Heart right ventricle (tissue), 16 donors: ENCODE measurements around the gene TTC7B. TPM values are rescaled to one million over a fixed set of nuclear protein-coding genes. Genes with fewer than 3 reads are reported as not detected.

Experiments used
- ATAC-seq, 8 donors: fragments of 200-7000 bp; cut with Tn5 transposase; one replicate each; pipeline ENCODE4 v1.9.1; 2020; ENCODE audit warnings: mild to moderate bottlenecking in 8 of 8, moderate library complexity in 8 of 8, moderate number of reproducible peaks in 1 of 8
- DNase-seq, 2 donors: peaks; one replicate each; pipeline ENCODE4 v3.0.0-alpha.2; 2020
- H3K27ac ChIP-seq, 10 donors: fragments of 200-600 bp; sonication (generic) in 2 of 10; one replicate each; pipeline versions ENCODE4 v1.5.0 to v1.8.0; 2020 to 2022; ENCODE audit warnings: mild to moderate bottlenecking in 3 of 10
- H3K27me3 ChIP-seq, 7 donors: fragments of 200-600 bp; one replicate each; pipeline ENCODE4 v1.8.0; 2021 to 2022; ENCODE audit warnings: mild to moderate bottlenecking in 2 of 7
- H3K36me3 ChIP-seq, 9 donors: fragments of 200-600 bp; sonication (generic) in 1 of 9; one replicate each; pipeline versions ENCODE4 v1.5.0 to v1.8.0; 2020 to 2022; ENCODE audit warnings: mild to moderate bottlenecking in 2 of 9
- H3K4me1 ChIP-seq, 9 donors: fragments of 200-600 bp; sonication (generic) in 1 of 9; one replicate each; pipeline versions ENCODE4 v1.5.0 to v1.8.0; 2020 to 2022; ENCODE audit warnings: mild to moderate bottlenecking in 4 of 9
- H3K4me3 ChIP-seq, 10 donors: fragments of 200-600 bp; sonication (generic) in 2 of 10; one replicate each; pipeline versions ENCODE4 v1.5.0 to v1.8.0; 2020 to 2022; ENCODE audit warnings: mild to moderate bottlenecking in 7 of 10, moderate library complexity in 2 of 10
- H3K9me3 ChIP-seq, 11 donors: fragments of 200-600 bp in 10 of 11; sonication (generic) in 2 of 11; one replicate each; pipeline versions ENCODE4 v1.5.0 to v1.8.0; 2013 to 2022; ENCODE audit warnings: mild to moderate bottlenecking in 2 of 11, control low read depth in 1 of 11, moderate library complexity in 1 of 11
- CTCF ChIP-seq, 9 donors: fragments of 200-600 bp; sonication (generic) in 2 of 9; IDR thresholded peaks; one replicate each; pipeline versions ENCODE4 v1.5.0 to v1.8.0; 2021 to 2022; ENCODE audit warnings: antibody characterized with exemption in 9 of 9, mild to moderate bottlenecking in 5 of 9, moderate library complexity in 1 of 9
- WGBS, 2 donors: extraction: QIAGEN DNeasy Blood & Tissue Kit; methylation state at CpG; one replicate each; pipeline ENCODE4 v1.1.7; 2013; ENCODE audit warnings: inconsistent platforms in 1 of 2; 5-methylcytosine and 5-hydroxymethylcytosine counted together
- intact Hi-C, 10 donors: fragments of 100-400 bp; cut with DNase I; formaldehyde crosslinking; loops; one replicate each; pipeline versions ENCODE4 v1.11.1 to v1.14.2; 2022
- polyA plus RNA-seq, 2 donors: library from polyadenylated mRNA; stranded (reverse); fragments of 200-250 nt; gene quantifications; one replicate each; pipeline ENCODE4 v1.2.3, GENCODE V29; 2013
- total RNA-seq, 10 donors: library from RNA; stranded (reverse); fragmentation: NEBNext Ultra II Directional in 3 of 10; extraction: Animal tissue kit (Norgen Biotek cat#: 25700) in 3 of 10; gene quantifications; one replicate each; pipeline versions ENCODE4 v1.2.1 to v1.2.4, GENCODE V29; 2021 to 2023
- donor health status: Arrhythmogenic right ventricular cardiomyopathy.
- donor health status: ischemic (EF 13 %, LVEDD 7.1; RV severe dilation, severe dysfunction).
- donor health status: healthy with polysubstance abuse.
- donor health status: DM: no; HTN: yes; CAD: no.
- donor health status: DM: no; HTN: no; CAD: no.
- donor health status: ischemic (EF 25% LVEDD 6.9; RV normal size, moderate dysfunction).
- donor health status: ischemic (EF 25% LVEDD 5.7; RV mildly dilated, moderate dysfunction).
- donor health status: healthy.
- donor health status: DM: yes; HTN: yes; CAD: no.
- donor health status: Ischemic cardiomyopathy.
- donor health status: ischemic (EF 35%, LVEDD 5.7; RV mildly dilated, moderate dysfunction).
- donor health status: nonischemic (EF 11% LVEDD 7.7; RV severe dilation, severe dysfunction).
- donor health status: DM: yes; HTN: yes; CAD: no.
- donor health status: PGD.
- donor health status: ischemic (EF 29% LVEDD 5.4; RV normal size, mild dysfunction).
- donor health status: nonischemic (EF 23%, LVEDD 6.1; RV moderate dilation, normal function).

TTC7B gene
- total and polyA plus RNA-seq, 12 donors: 23.0 to 79.4 (median 65.5) TPM

GRCh38 chr14:90630171-90630806 is 185.9 kb downstream of the TTC7B start:
- DNase-seq: no peak
- Histone ChIP-seq H3K4me3 (peak overlapping the region in 1 of 10 donors; percentile 31), H3K27ac (peak overlapping the region in 4 of 10 donors; percentile 13 to 82 (median 46)), H3K27me3 (no peaks in the 10 kb centered on the region), H3K36me3 (no peaks in the 10 kb centered on the region), H3K9me3 (no peaks in the 10 kb centered on the region), H3K4me1 (peaks cover 13 to 51% (median 42%) of the 10 kb centered on the region in 9 donors)
- intact Hi-C loops: loop anchor here in 1 of 10 donors (10.0 kb wide), 1 partner anchor 235 kb away; the partner anchor contains the start of gene CALM1
- peak in 6 of 8 donors; percentile 34 to 74 (median 48) for ATAC-seq
- TF ChIP-seq CTCF (IDR thresholded peaks at IDR 0.05): no peak
- 68 to 85% methylated on average over 12 of the region's 12 CpGs for WGBS, 2 donors

GRCh38 chr14:90629471-90629870 is 186.8 kb downstream of the TTC7B start:
- Histone ChIP-seq H3K4me3 (no peak overlapping the region), H3K27ac (peak overlapping the region in 5 of 10 donors; percentile 13 to 82 (median 67))
- intact Hi-C loops: no loop called here

GRCh38 chr14:90628825-90629224 is 187.4 kb downstream of the TTC7B start:
- H3K27me3 ChIP-seq: no peaks in the 10 kb centered on the region
- peak overlapping the region in 7 of 10 donors; percentile 34 to 81 (median 62) for H3K27ac ChIP-seq
- no peak for TF ChIP-seq CTCF (IDR thresholded peaks at IDR 0.05)
- ATAC-seq (peak; percentile 30 to 67 (median 56)), DNase-seq (peak in 1 of 2 donors; percentile 54)
- H3K4me3 ChIP-seq: no peak overlapping the region
- WGBS, 2 donors: 33 to 59% methylated on average over 8 of the region's 8 CpGs
- peaks cover 0 to 4% (median 0%) of the 10 kb centered on the region in 9 donors for H3K36me3 ChIP-seq
- intact Hi-C loops: no loop called here
- peaks cover 20 to 66% (median 56%) of the 10 kb centered on the region in 9 donors for H3K4me1 ChIP-seq
- no peaks in the 10 kb centered on the region for H3K9me3 ChIP-seq

More at GRCh38 chr14:90629471-90629870, 186.8 kb downstream of the TTC7B start:
- DNase-seq (no peak), ATAC-seq (no peak)
- no peak for TF ChIP-seq CTCF (IDR thresholded peaks at IDR 0.05)
- peaks cover 17 to 59% (median 50%) of the 10 kb centered on the region in 9 donors for H3K4me1 ChIP-seq
- no peaks in the 10 kb centered on the region for H3K27me3 ChIP-seq
- H3K36me3 ChIP-seq: peaks cover 0 to 4% (median 0%) of the 10 kb centered on the region in 9 donors
- WGBS, 2 donors: 63 to 65% methylated on average over 9 of the region's 9 CpGs
- H3K9me3 ChIP-seq: no peaks in the 10 kb centered on the region

- ATAC-seq (peak in 4 of 8 donors; percentile 20 to 55 (median 52)), DNase-seq (peak in 1 of 2 donors; percentile 37)
- no peaks in the 10 kb centered on the region for H3K9me3 ChIP-seq
- peak overlapping the region in 9 of 10 donors; percentile 34 to 81 (median 52) for H3K27ac ChIP-seq
- intact Hi-C loops: no loop called here
- 20 to 33% methylated on average over 9 of the region's 9 CpGs for WGBS, 2 donors
- H3K36me3 ChIP-seq: peaks cover 0 to 4% (median 0%) of the 10 kb centered on the region in 9 donors
- TF ChIP-seq CTCF (IDR thresholded peaks at IDR 0.05): no peak
- H3K27me3 ChIP-seq: no peaks in the 10 kb centered on the region
- H3K4me1 ChIP-seq: peaks cover 20 to 67% (median 56%) of the 10 kb centered on the region in 9 donors
- no peak overlapping the region for H3K4me3 ChIP-seq
These were observed 188.8 kb downstream of the TTC7B start for GRCh38 chr14:90627478-90627877.
